ENCODE measurements around the gene NEDD4L. TPM values are rescaled to one million over a fixed set of nuclear protein-coding genes. Genes with fewer than 3 reads are reported as not detected.

NEDD4L gene
- total and polyA plus RNA-seq, 4 donors, result 40.2 to 308 (median 148) TPM

- ATAC-seq (ENCODE audit: insufficient read depth, low FRiP score) (no peak), DNase-seq (no peak)
- Histone ChIP-seq H3K4me3 (no peak overlapping the region), H3K9ac (ENCODE audit: insufficient read depth in 1 of 2, low read length in 2 of 2) (no peak overlapping the region), H3K4me1 (ENCODE audit: control insufficient read depth in 5 of 5, insufficient read depth in 5 of 5, low read length in 5 of 5) (peaks cover 0 to 16% (median 7%) of the 10 kb centered on the region in 5 donors), H3K27me3 (ENCODE audit: control insufficient read depth in 3 of 3, insufficient read depth in 3 of 3, low read length in 2 of 3) (no peaks in the 10 kb centered on the region), H3K9me3 (ENCODE audit: control insufficient read depth in 4 of 4, insufficient read depth in 3 of 4, low read length in 3 of 4) (no peaks in the 10 kb centered on the region), H3K36me3 (ENCODE audit: control insufficient read depth in 4 of 4, insufficient read depth in 4 of 4, low read length in 4 of 4) (no peaks in the 10 kb centered on the region), H3K27ac (ENCODE audit: low read depth in 1 of 2, low read length in 1 of 2) (peak overlapping the region in 1 of 2 donors; percentile 22)
- 86 to 93% methylated on average over 6 of the region's 6 CpGs for WGBS, 2 donors
- TF ChIP-seq CTCF (IDR thresholded peaks at IDR 0.05; ENCODE audit: control extremely low read depth, extremely low read depth), result no peak
Measured at GRCh38 chr18:58241026-58241679, 197.1 kb downstream of the NEDD4L start.

DNA sequence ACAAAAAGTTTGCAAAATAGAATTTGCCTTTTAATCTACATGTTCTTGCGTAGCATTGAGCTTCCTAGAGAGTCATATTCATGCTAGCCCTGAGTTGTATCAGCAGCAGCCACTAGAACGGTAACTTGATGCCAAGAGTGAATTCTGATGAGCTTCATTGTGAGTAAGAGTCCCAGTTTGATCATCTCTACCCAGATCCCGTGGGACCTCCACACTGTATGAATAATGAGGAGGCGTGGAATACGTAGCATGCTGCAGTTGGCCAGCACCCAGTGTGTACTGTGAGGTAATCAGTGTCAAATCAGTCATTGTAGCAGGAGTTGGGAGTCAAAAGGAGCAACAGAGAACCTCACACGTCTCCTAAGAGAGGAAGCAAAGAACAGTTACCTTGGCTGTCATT is 197.9 kb downstream of the NEDD4L start:
- no peak overlapping the region for H3K9ac ChIP-seq (ENCODE audit: insufficient read depth in 1 of 2, low read length in 2 of 2)
- DNase-seq (peak in 1 of 3 donors; percentile 48), ATAC-seq (ENCODE audit: insufficient read depth, low FRiP score) (no peak)
- TF ChIP-seq CTCF (IDR thresholded peaks at IDR 0.05; ENCODE audit: control extremely low read depth, extremely low read depth), result no peak
- WGBS, 2 donors, result 65 to 76% methylated on average over 6 of the region's 6 CpGs
- H3K4me3 ChIP-seq, result no peak overlapping the region
- H3K36me3 ChIP-seq (ENCODE audit: control insufficient read depth in 4 of 4, insufficient read depth in 4 of 4, low read length in 4 of 4), result no peaks in the 10 kb centered on the region
- no peaks in the 10 kb centered on the region for H3K9me3 ChIP-seq (ENCODE audit: control insufficient read depth in 4 of 4, insufficient read depth in 3 of 4, low read length in 3 of 4)
- H3K4me1 ChIP-seq (ENCODE audit: control insufficient read depth in 5 of 5, insufficient read depth in 5 of 5, low read length in 5 of 5), result peaks cover 2 to 16% (median 8%) of the 10 kb centered on the region in 5 donors
- no peaks in the 10 kb centered on the region for H3K27me3 ChIP-seq (ENCODE audit: control insufficient read depth in 3 of 3, insufficient read depth in 3 of 3, low read length in 2 of 3)
- peak overlapping the region in 1 of 2 donors; percentile 43 for H3K27ac ChIP-seq (ENCODE audit: low read depth in 1 of 2, low read length in 1 of 2)

DNA sequence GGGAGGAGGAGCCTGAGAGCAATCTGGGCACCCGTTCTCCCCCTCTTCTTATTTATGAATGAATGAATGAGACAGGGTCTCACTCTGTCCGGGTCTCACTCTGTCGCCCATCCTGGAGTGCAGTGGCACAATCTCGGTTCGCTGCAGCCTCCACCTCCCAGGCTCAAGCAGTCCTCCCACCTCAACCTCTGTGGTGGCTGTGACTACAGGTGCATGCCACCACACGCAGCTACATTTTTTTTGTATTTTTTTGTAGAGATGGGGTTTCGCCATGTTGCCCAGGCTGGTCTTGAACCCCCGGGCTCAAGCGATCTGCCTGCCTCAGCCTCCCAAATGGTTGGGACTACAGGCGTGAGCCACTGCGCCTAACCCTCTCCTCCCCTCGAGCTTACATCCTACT is 198.4 kb downstream of the NEDD4L start:
- 93 to 94% methylated on average over 12 of the region's 12 CpGs for WGBS, 2 donors
- no peak for TF ChIP-seq CTCF (IDR thresholded peaks at IDR 0.05; ENCODE audit: control extremely low read depth, extremely low read depth)
- peaks cover 2 to 20% (median 12%) of the 10 kb centered on the region in 5 donors for H3K4me1 ChIP-seq (ENCODE audit: control insufficient read depth in 5 of 5, insufficient read depth in 5 of 5, low read length in 5 of 5)
- no peaks in the 10 kb centered on the region for H3K27me3 ChIP-seq (ENCODE audit: control insufficient read depth in 3 of 3, insufficient read depth in 3 of 3, low read length in 2 of 3)
- H3K9me3 ChIP-seq (ENCODE audit: control insufficient read depth in 4 of 4, insufficient read depth in 3 of 4, low read length in 3 of 4), result no peaks in the 10 kb centered on the region
- H3K9ac ChIP-seq (ENCODE audit: insufficient read depth in 1 of 2, low read length in 2 of 2), result no peak overlapping the region
- DNase-seq (no peak), ATAC-seq (ENCODE audit: insufficient read depth, low FRiP score) (no peak)
- H3K4me3 ChIP-seq, result no peak overlapping the region
- no peak overlapping the region for H3K27ac ChIP-seq (ENCODE audit: low read depth in 1 of 2, low read length in 1 of 2)
- no peaks in the 10 kb centered on the region for H3K36me3 ChIP-seq (ENCODE audit: control insufficient read depth in 4 of 4, insufficient read depth in 4 of 4, low read length in 4 of 4)

GRCh38 chr18:58242968-58243367 is 198.9 kb downstream of the NEDD4L start:
- no peak for TF ChIP-seq CTCF (IDR thresholded peaks at IDR 0.05; ENCODE audit: control extremely low read depth, extremely low read depth)
- Histone ChIP-seq H3K36me3 (ENCODE audit: control insufficient read depth in 4 of 4, insufficient read depth in 4 of 4, low read length in 4 of 4) (no peaks in the 10 kb centered on the region), H3K27me3 (ENCODE audit: control insufficient read depth in 3 of 3, insufficient read depth in 3 of 3, low read length in 2 of 3) (no peaks in the 10 kb centered on the region), H3K9ac (ENCODE audit: insufficient read depth in 1 of 2, low read length in 2 of 2) (no peak overlapping the region), H3K9me3 (ENCODE audit: control insufficient read depth in 4 of 4, insufficient read depth in 3 of 4, low read length in 3 of 4) (no peaks in the 10 kb centered on the region), H3K27ac (ENCODE audit: low read depth in 1 of 2, low read length in 1 of 2) (no peak overlapping the region), H3K4me3 (no peak overlapping the region), H3K4me1 (ENCODE audit: control insufficient read depth in 5 of 5, insufficient read depth in 5 of 5, low read length in 5 of 5) (peaks cover 2 to 20% (median 12%) of the 10 kb centered on the region in 5 donors)
- no peak for DNase-seq
- 80 to 90% methylated on average over 5 of the region's 5 CpGs for WGBS, 2 donors
- no peak for ATAC-seq (ENCODE audit: insufficient read depth, low FRiP score)

Measured in lung (tissue), 12 donors.